Measurements from ENCODE around the gene TFR2. TPM values are rescaled to one million over a fixed set of nuclear protein-coding genes. Genes with fewer than 3 reads are reported as not detected.

Gene TFR2
- total and polyA plus RNA-seq, 9 donors = 0.06 to 0.79 (median 0.18) TPM; not detected in 3

GRCh38 chr7:100577103-100577502 is 64.2 kb downstream of the TFR2 start:
- H3K36me3 ChIP-seq = no peaks in the 10 kb centered on the region
- TF ChIP-seq POLR2A (IDR thresholded peaks at IDR 0.05) (no peak), EP300 (IDR thresholded peaks at IDR 0.05) (no peak), CTCF (IDR thresholded peaks at IDR 0.05) (no peak)
- WGBS, 3 donors = 85 to 91% (median 87%) methylated on average over 23 to 24 of the region's 24 CpGs

GRCh38 chr7:100576384-100576993 is 64.9 kb downstream of the TFR2 start:
- 92 to 93% (median 92%) methylated on average over 13 of the region's 13 CpGs for WGBS, 3 donors
- Histone ChIP-seq H3K27ac (no peak overlapping the region), H3K27me3 (no peaks in the 10 kb centered on the region), H3K9me3 (no peaks in the 10 kb centered on the region), H3K36me3 (no peaks in the 10 kb centered on the region), H3K4me3 (no peak overlapping the region), H3K4me1 (ENCODE audit: insufficient read depth) (no peaks in the 10 kb centered on the region)
- no peak for DNase-seq
- no peak for TF ChIP-seq EP300 (IDR thresholded peaks at IDR 0.05)
- no peak for TF ChIP-seq POLR2A (IDR thresholded peaks at IDR 0.05)
- intact Hi-C loops (cut with DNase I) = no loop called here

More at GRCh38 chr7:100577103-100577502, 64.2 kb downstream of the TFR2 start:
- no peak overlapping the region for H3K27ac ChIP-seq
- DNase-seq = peak in 1 of 5 donors; percentile 21
- H3K4me1 ChIP-seq (ENCODE audit: insufficient read depth) = peaks cover under 1% of the 10 kb centered on the region
- no peak overlapping the region for H3K4me3 ChIP-seq
- intact Hi-C loops (cut with DNase I) = no loop called here
- H3K27me3 ChIP-seq = no peaks in the 10 kb centered on the region
- H3K9me3 ChIP-seq = no peaks in the 10 kb centered on the region

- intact Hi-C loops (cut with DNase I) = no loop called here
- no peak overlapping the region for H3K4me3 ChIP-seq
- H3K9me3 ChIP-seq = no peaks in the 10 kb centered on the region
- WGBS, 3 donors = 75 to 86% (median 78%) methylated on average over 17 of the region's 17 CpGs
- H3K4me1 ChIP-seq (ENCODE audit: insufficient read depth) = no peaks in the 10 kb centered on the region
- no peak for TF ChIP-seq POLR2A (IDR thresholded peaks at IDR 0.05)
- no peak for TF ChIP-seq EP300 (IDR thresholded peaks at IDR 0.05)
- TF ChIP-seq CTCF (IDR thresholded peaks at IDR 0.05) = no peak
- H3K36me3 ChIP-seq = no peaks in the 10 kb centered on the region
- DNase-seq = peak in 1 of 5 donors; percentile 22
- H3K27ac ChIP-seq = no peak overlapping the region
- no peaks in the 10 kb centered on the region for H3K27me3 ChIP-seq
Measured at GRCh38 chr7:100575746-100576383, 65.5 kb downstream of the TFR2 start.

- 74 to 82% (median 78%) methylated on average over 14 of the region's 14 CpGs for WGBS, 3 donors
- DNase-seq = peak in 1 of 5 donors; percentile 20
Measured at GRCh38 chr7:100575206-100575631, 66.1 kb downstream of the TFR2 start.

More at GRCh38 chr7:100575206-100575631, 66.1 kb downstream of the TFR2 start:
- Histone ChIP-seq H3K36me3 (no peaks in the 10 kb centered on the region), H3K9me3 (no peaks in the 10 kb centered on the region), H3K27ac (no peak overlapping the region), H3K4me3 (no peak overlapping the region), H3K4me1 (ENCODE audit: insufficient read depth) (no peaks in the 10 kb centered on the region), H3K27me3 (no peaks in the 10 kb centered on the region)
- no peak for TF ChIP-seq POLR2A (IDR thresholded peaks at IDR 0.05)
- no peak for TF ChIP-seq CTCF (IDR thresholded peaks at IDR 0.05)
- TF ChIP-seq EP300 (IDR thresholded peaks at IDR 0.05) = no peak
- intact Hi-C loops (cut with DNase I) = no loop called here
